ENCODE data around the gene MLC1.

MLC1 gene

GRCh38 chr22:50016308-50016987 lies 68.8 kb downstream of the MLC1 start:
- no peak for DNase-seq (ENCODE audit: low read depth)

GRCh38 chr22:50015451-50016307 lies 69.5 kb downstream of the MLC1 start:
- no peak for DNase-seq (ENCODE audit: low read depth)

- no peak for DNase-seq (ENCODE audit: low read depth)
These were observed 70.4 kb downstream of the MLC1 start for GRCh38 chr22:50014655-50015401.

GRCh38 chr22:50014053-50014501 lies 71.1 kb downstream of the MLC1 start:
- no peak for DNase-seq (ENCODE audit: low read depth)

GRCh38 chr22:50012211-50013181 lies 72.7 kb downstream of the MLC1 start, which contains the start of gene IL17REL:
IL17REL (minus strand) TSS chr22:50012765; CDS start chr22:50012646, 119 bp downstream.
- DNase-seq (ENCODE audit: low read depth): no peak

GRCh38 chr22:50011447-50012210 lies 73.6 kb downstream of the MLC1 start:
- DNase-seq (ENCODE audit: low read depth): no peak

- no peak for DNase-seq (ENCODE audit: low read depth)
These were observed 74.4 kb downstream of the MLC1 start for GRCh38 chr22:50010676-50011446.

- no peak for DNase-seq (ENCODE audit: low read depth)
These were observed 75.2 kb downstream of the MLC1 start for GRCh38 chr22:50009765-50010675.
